NCI-H2029 treated with DMSO at 0.1 percent for 48 hours (cell line): ENCODE measurements around the gene C7orf57.

ENCODE experiments used
- DNase-seq: peaks from one replicate; lab custom pipeline; 2025; lab: John Stamatoyannopoulos, UW

C7orf57 gene

GRCh38 chr7:48109848-48110663, 74.7 kb downstream of the C7orf57 start:
- DNase-seq = peak; percentile 11

GRCh38 chr7:48110868-48111267, 75.5 kb downstream of the C7orf57 start:
- no peak for DNase-seq
